ENCODE measurements around the gene GHR.

- TF ChIP-seq CTCF (IDR thresholded peaks at IDR 0.05 in 8 of 11, conservative IDR thresholded peaks at IDR 0.05 in 3 of 11) (no peak), POLR2AphosphoS5 (IDR thresholded peaks at IDR 0.05) (no peak)
These were observed 30.3 kb upstream of the GHR start for GRCh38 chr5:42392917-42393316.

Data from spleen (tissue), 7 donors.